ENCODE data around the gene NCMAP. TPM values are rescaled to one million over a fixed set of nuclear protein-coding genes. Genes with fewer than 3 reads are reported as not detected.

The NCMAP gene
- total and polyA plus RNA-seq, 2 of the 4 experiments (the other 2 are of a cell fraction): not detected

- Histone ChIP-seq H2BK5ac (ENCODE audit: low read depth, low read length, poor library complexity, severe bottlenecking) (no peak overlapping the region), H4K5ac (ENCODE audit: low read depth, low read length) (no peak overlapping the region), H3K56ac (ENCODE audit: extremely low read depth, insufficient read depth, low read length) (no peak overlapping the region), H3K4ac (ENCODE audit: low read depth, low read length) (no peak overlapping the region), H3K9me3 (ENCODE audit: control insufficient read depth, insufficient read depth, low read length) (no peaks in the 10 kb centered on the region), H4K8ac (ENCODE audit: low read depth in 2 of 2, low read length in 2 of 2) (no peak overlapping the region), H4K91ac (ENCODE audit: insufficient read depth, low read depth, low read length) (no peak overlapping the region), H3K27me3 (ENCODE audit: control insufficient read depth, insufficient read depth, low read length) (peaks cover 49% of the 10 kb centered on the region), H3K4me1 (ENCODE audit: control insufficient read depth, insufficient read depth, low read length) (no peaks in the 10 kb centered on the region; the same call in 1 of the 2 replicates), H3K9me1 (ENCODE audit: insufficient read depth, low read length) (no peaks in the 10 kb centered on the region), H3K14ac (replicated peaks; ENCODE audit: low read depth, low read length) (no peak overlapping the region), H2BK15ac (ENCODE audit: low read depth, low read length) (no peak overlapping the region), H2AK5ac (ENCODE audit: low read depth, low read length) (no peak overlapping the region), H2BK20ac (ENCODE audit: low read depth, low read length) (no peak overlapping the region), H3K4me2 (ENCODE audit: low read depth, low read length) (no peak overlapping the region), H3K79me1 (ENCODE audit: low read depth in 1 of 2, low read length in 2 of 2) (no peaks in the 10 kb centered on the region), H2AK9ac (replicated peaks; ENCODE audit: low read depth, low read length, poor library complexity) (no peak overlapping the region), H2AFZ (replicated peaks; ENCODE audit: low read length, poor library complexity) (no peak overlapping the region), H3K18ac (ENCODE audit: low read depth, low read length) (no peak overlapping the region), H2BK120ac (ENCODE audit: low read depth, low read length) (no peak overlapping the region), H4K20me1 (ENCODE audit: insufficient read depth, low read length) (no peaks in the 10 kb centered on the region), H3K9ac (ENCODE audit: low read depth, low read length) (no peak overlapping the region), H3K27ac (ENCODE audit: insufficient read depth, low read length) (no peak overlapping the region), H3K36me3 (ENCODE audit: control insufficient read depth, insufficient read depth, low read length) (no peaks in the 10 kb centered on the region), H3K4me3 (ENCODE audit: insufficient read depth, low read depth, low read length) (no peak overlapping the region), H3K23ac (ENCODE audit: low read depth, low read length) (no peak overlapping the region)
- dilution Hi-C loops (cut with HindIII; ENCODE audit: low sequenced_read_pairs, unreplicated experiment) (no loop called here), in situ Hi-C loops (cut with MboI; ENCODE audit: low sequenced_read_pairs) (no loop called here), intact Hi-C loops (cut with micrococcal nuclease) (no loop called here)
- CTCF ChIA-PET: no interaction called here
- ATAC-seq (ENCODE audit: low read depth): no peak
- DNase-seq: no peak
- TF ChIP-seq CEBPB (IDR thresholded peaks at IDR 0.05; ENCODE audit: low read depth, low read length): no peak
- no peak for TF ChIP-seq MAFK (IDR thresholded peaks at IDR 0.05; ENCODE audit: low read depth, low read length)
- TF ChIP-seq SMC3 (IDR thresholded peaks at IDR 0.05; ENCODE audit: low read depth, low read length): no peak
- no peak for TF ChIP-seq CHD1 (IDR thresholded peaks at IDR 0.05; ENCODE audit: low read depth, low read length)
- no peak for TF ChIP-seq CTCF (conservative IDR thresholded peaks at IDR 0.05; ENCODE audit: low read depth, low read length)
- TF ChIP-seq MAZ (IDR thresholded peaks at IDR 0.05; ENCODE audit: borderline replicate concordance, low read depth, low read length): no peak
- no peak for TF ChIP-seq RFX5 (IDR thresholded peaks at IDR 0.05; ENCODE audit: low read depth, low read length)
- no peak for TF ChIP-seq NFE2L2 (IDR thresholded peaks at IDR 0.05; ENCODE audit: low read depth, low read length)
- TF ChIP-seq FOS (IDR thresholded peaks at IDR 0.05; ENCODE audit: low read depth, low read length): no peak
- TF ChIP-seq MXI1 (IDR thresholded peaks at IDR 0.05; ENCODE audit: borderline replicate concordance, low read depth, low read length): no peak
- no peak for TF ChIP-seq RAD21 (IDR thresholded peaks at IDR 0.05; ENCODE audit: low read length)
- TF ChIP-seq, protein P1, sequence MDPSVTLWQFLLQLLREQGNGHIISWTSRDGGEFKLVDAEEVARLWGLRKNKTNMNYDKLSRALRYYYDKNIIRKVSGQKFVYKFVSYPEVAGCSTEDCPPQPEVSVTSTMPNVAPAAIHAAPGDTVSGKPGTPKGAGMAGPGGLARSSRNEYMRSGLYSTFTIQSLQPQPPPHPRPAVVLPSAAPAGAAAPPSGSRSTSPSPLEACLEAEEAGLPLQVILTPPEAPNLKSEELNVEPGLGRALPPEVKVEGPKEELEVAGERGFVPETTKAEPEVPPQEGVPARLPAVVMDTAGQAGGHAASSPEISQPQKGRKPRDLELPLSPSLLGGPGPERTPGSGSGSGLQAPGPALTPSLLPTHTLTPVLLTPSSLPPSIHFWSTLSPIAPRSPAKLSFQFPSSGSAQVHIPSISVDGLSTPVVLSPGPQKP (IDR thresholded peaks at IDR 0.05; ENCODE audit: borderline replicate concordance, low read depth, low read length): no peak
- no peak for TF ChIP-seq RCOR1 (IDR thresholded peaks at IDR 0.05; ENCODE audit: insufficient replicate concordance, low read length)
- WGBS, 2 experiments (ENCODE audit: extremely low coverage in 2 of 2, insufficient read length in 1 of 2): 51% methylated on average over 3 of the region's 13 CpGs; no CpG with 5 or more reads in 1 of the 2 experiments
- POLR2A ChIA-PET (ENCODE audit: unreplicated experiment): no interaction called here
- no TSS peak for BruUV-seq (replicated peaks)
These were observed 4.5 kb upstream of the NCMAP start for GRCh38 chr1:24551290-24551959.
